Activated CD8-positive, alpha-beta T cell treated with anti-CD3 and anti-CD28 coated beads, Interleukin-2, amount 10 ng/mL, durations not matched to agents 7 days and 5 days (primary cell): ENCODE data around the gene SLC13A2. TPM values are rescaled to one million over a fixed set of nuclear protein-coding genes. Genes with fewer than 3 reads are reported as not detected.

Experiments
- ATAC-seq: fragments of 150-1000 bp; cut with Tn5 transposase; one replicate; pipeline ENCODE4 v1.10.0; 2021; ENCODE audit warnings: moderate library complexity
- CTCF ChIA-PET: fragments of 350-600 bp; sonication (Branson Sonifier 250); formaldehyde crosslinking; loops from one replicate; lab custom pipeline; 2021; ENCODE audit warnings: antibody characterized with exemption; lab: Charles Lee
- POLR2A ChIA-PET: fragments of 350-600 bp; sonication (Branson Sonifier 250); formaldehyde crosslinking; loops from one replicate; lab custom pipeline; 2021; ENCODE audit warnings: antibody characterized with exemption; lab: Charles Lee
- DNase-seq: peaks from one replicate; pipeline ENCODE4 v3.0.0-alpha.2; 2020
- H3K27ac Mint-ChIP-seq: one replicate; pipeline ENCODE4 v1.8.0; 2021; ENCODE audit warnings: mild to moderate bottlenecking, mixed read lengths
- H3K27me3 Mint-ChIP-seq: one replicate; pipeline ENCODE4 v1.8.0; 2021; ENCODE audit warnings: low read depth, mixed read lengths
- H3K36me3 Mint-ChIP-seq: one replicate; pipeline ENCODE4 v1.8.0; 2021; ENCODE audit warnings: low read depth, mixed read lengths
- H3K4me1 Mint-ChIP-seq: one replicate; pipeline ENCODE4 v1.8.0; 2021; ENCODE audit warnings: low read depth, mixed read lengths
- H3K4me3 Mint-ChIP-seq: one replicate; pipeline ENCODE4 v1.8.0; 2021; ENCODE audit warnings: mild to moderate bottlenecking, mixed read lengths
- H3K9me3 Mint-ChIP-seq: one replicate; pipeline ENCODE4 v1.8.0; 2022; ENCODE audit warnings: mixed read lengths; ENCODE audit not compliant: insufficient read depth
- total RNA-seq, 2 experiments: library from RNA; stranded (reverse); gene quantifications; one replicate each; pipeline ENCODE4 v1.2.3, GENCODE V29; 2021

The SLC13A2 gene
- total RNA-seq, 2 experiments from 2014 or later, result not detected

- H3K36me3 Mint-ChIP-seq, result no peaks in the 10 kb centered on the region
- CTCF ChIA-PET, result no interaction called here
- POLR2A ChIA-PET, result no interaction called here
- H3K27ac Mint-ChIP-seq, result no peak overlapping the region
- no peak for DNase-seq
- no peaks in the 10 kb centered on the region for H3K9me3 Mint-ChIP-seq
- no peak for ATAC-seq
- no peak overlapping the region for H3K4me3 Mint-ChIP-seq
- H3K4me1 Mint-ChIP-seq, result peaks cover 8% of the 10 kb centered on the region
- peaks cover 5% of the 10 kb centered on the region for H3K27me3 Mint-ChIP-seq
Observed at GRCh38 chr17:28523186-28523585, 49.7 kb downstream of the SLC13A2 start.

GRCh38 chr17:28523876-28524275 lies 50.4 kb downstream of the SLC13A2 start:
- Mint-ChIP-seq H3K9me3 (no peaks in the 10 kb centered on the region), H3K4me3 (no peak overlapping the region), H3K36me3 (no peaks in the 10 kb centered on the region), H3K4me1 (peaks cover 7% of the 10 kb centered on the region), H3K27ac (no peak overlapping the region), H3K27me3 (no peaks in the 10 kb centered on the region)
- CTCF ChIA-PET, result no interaction called here
- POLR2A ChIA-PET, result no interaction called here
- DNase-seq (no peak), ATAC-seq (no peak)

DNA sequence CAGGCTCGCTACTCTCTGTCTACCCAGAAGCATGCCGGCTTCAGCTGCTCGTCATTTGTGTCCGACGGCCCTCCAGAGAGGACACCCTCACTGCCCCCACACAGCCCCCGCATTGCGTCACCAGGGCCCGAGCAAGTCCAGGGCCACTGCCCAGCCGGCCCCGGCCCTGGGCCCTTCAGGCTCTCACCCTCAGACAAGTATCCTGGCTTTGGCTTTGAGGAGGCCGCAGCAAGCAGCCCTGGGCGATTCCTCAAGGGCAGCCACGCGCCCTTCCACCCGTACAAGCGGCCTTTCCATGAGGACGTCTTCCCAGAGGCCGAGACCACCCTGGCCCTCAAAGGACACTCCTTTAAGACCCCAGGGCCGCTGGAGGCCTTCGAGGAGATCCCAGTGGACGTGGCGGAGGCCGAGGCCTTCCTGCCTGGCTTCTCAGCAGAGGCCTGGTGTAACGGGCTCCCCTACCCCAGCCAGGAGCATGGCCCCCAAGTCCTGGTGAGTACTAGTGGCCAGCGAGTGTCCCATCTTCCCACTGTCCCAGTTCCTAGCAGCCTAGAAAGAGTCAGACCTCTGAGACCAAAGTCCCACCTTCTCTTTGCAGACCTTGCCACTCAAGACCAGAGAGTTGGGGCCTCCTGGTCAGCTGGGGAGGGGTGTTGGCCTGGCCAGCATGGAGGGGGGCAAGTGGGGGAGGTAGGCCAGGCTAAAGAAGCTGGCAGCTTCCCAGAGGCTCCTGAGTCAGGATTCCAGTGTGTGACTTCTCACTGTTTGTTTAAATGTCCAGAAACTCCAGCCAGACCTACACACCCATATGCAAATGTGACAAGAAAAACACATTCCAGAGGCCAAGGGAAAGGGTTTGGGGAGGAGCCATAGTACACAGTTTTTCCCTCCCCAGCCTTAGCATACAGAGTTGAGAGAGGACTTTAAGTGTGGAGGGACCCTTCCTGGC lies 51.3 kb downstream of the SLC13A2 start:
- no peaks in the 10 kb centered on the region for H3K4me1 Mint-ChIP-seq
- H3K9me3 Mint-ChIP-seq, result no peaks in the 10 kb centered on the region
- CTCF ChIA-PET, result no interaction called here
- ATAC-seq (no peak), DNase-seq (no peak)
- no peak overlapping the region for H3K4me3 Mint-ChIP-seq
- no peak overlapping the region for H3K27ac Mint-ChIP-seq
- no peaks in the 10 kb centered on the region for H3K27me3 Mint-ChIP-seq
- H3K36me3 Mint-ChIP-seq, result no peaks in the 10 kb centered on the region
- POLR2A ChIA-PET, result interaction anchor here (0.6 kb wide), 1 partner anchor 26 kb away, joined by 3 read pairs; no protein-coding TSS in a partner anchor

- POLR2A ChIA-PET, result no interaction called here
- CTCF ChIA-PET, result interaction anchor here (0.8 kb wide), 1 partner anchor 14 kb away, joined by 3 read pairs; no protein-coding TSS in a partner anchor
Observed at GRCh38 chr17:28526381-28526780, 52.9 kb downstream of the SLC13A2 start.

GRCh38 chr17:28527181-28527681 lies 53.8 kb downstream of the SLC13A2 start:
- Mint-ChIP-seq H3K36me3 (no peaks in the 10 kb centered on the region), H3K27ac (no peak overlapping the region), H3K4me3 (no peak overlapping the region), H3K27me3 (no peaks in the 10 kb centered on the region), H3K9me3 (no peaks in the 10 kb centered on the region), H3K4me1 (no peaks in the 10 kb centered on the region)
- no peak for ATAC-seq
- CTCF ChIA-PET, result no interaction called here
- DNase-seq, result no peak
- POLR2A ChIA-PET, result no interaction called here

More at GRCh38 chr17:28526381-28526780, 52.9 kb downstream of the SLC13A2 start:
- H3K4me3 Mint-ChIP-seq, result no peak overlapping the region
- no peak overlapping the region for H3K27ac Mint-ChIP-seq
- H3K4me1 Mint-ChIP-seq, result no peaks in the 10 kb centered on the region
- no peaks in the 10 kb centered on the region for H3K27me3 Mint-ChIP-seq
- ATAC-seq, result no peak
- DNase-seq, result no peak
- no peaks in the 10 kb centered on the region for H3K9me3 Mint-ChIP-seq
- no peaks in the 10 kb centered on the region for H3K36me3 Mint-ChIP-seq

DNA sequence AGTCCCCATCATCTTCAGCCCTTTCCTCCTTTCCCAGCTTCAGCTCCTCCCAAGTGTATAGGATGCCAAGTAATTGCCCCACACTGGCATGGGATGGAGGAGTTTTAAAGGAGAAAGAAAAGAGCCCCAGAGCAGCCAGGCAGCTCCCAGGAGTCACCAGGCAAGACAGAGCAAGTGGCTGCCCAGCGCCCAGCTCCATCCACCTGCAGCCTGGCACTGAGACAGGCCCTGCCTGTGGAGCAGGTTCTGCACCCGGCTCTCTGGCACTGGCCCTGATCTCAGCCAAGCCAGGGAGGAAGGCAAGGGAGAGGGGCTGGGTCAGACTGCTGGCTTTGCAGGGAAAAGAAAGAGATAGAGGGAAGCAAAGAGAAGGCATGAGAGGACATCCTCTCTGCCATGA lies 54.4 kb downstream of the SLC13A2 start:
- Mint-ChIP-seq H3K27me3 (no peaks in the 10 kb centered on the region), H3K9me3 (no peaks in the 10 kb centered on the region), H3K4me1 (no peaks in the 10 kb centered on the region), H3K36me3 (no peaks in the 10 kb centered on the region), H3K27ac (no peak overlapping the region), H3K4me3 (no peak overlapping the region)
- no peak for ATAC-seq
- CTCF ChIA-PET, result interaction anchor here (1.0 kb wide), 1 partner anchor 21 kb away, joined by 3 read pairs; no protein-coding TSS in a partner anchor
- POLR2A ChIA-PET, result no interaction called here
- DNase-seq, result no peak

DNA sequence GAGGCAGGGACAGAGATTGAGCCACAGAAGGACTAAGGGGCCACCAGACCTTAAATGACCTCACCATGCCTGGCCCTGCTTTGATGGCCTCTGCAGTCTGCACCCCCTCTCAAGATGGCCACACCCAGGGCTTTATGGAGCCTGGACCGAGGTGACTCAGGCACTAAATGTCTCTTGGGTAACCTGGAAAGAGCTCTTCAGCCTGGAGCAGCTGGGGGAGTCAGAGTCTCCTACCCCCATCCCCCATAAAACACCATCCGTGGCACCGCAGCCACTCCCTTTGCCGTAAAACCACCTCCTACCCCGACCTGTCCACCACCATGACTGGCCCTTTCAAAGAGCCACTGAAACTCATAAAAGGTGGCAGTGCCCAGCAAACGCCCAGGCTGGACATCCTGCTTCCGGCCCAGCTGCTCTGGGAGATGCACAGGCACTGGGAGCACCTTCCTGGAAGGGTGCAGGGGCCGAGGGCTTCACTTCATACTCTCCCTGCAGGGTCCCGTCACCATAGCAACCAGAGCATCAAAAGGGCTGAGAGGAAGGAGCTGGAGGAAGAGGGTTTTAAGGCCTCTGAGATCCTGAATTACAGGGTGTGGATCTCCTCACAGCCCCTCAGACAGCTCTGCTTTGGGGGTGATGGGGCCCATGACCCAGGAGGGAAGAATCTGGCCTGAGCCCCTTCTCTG lies 55.0 kb downstream of the SLC13A2 start:
- Mint-ChIP-seq H3K27ac (no peak overlapping the region), H3K4me1 (no peaks in the 10 kb centered on the region), H3K4me3 (no peak overlapping the region), H3K9me3 (no peaks in the 10 kb centered on the region), H3K36me3 (no peaks in the 10 kb centered on the region), H3K27me3 (no peaks in the 10 kb centered on the region)
- CTCF ChIA-PET, result interaction anchor here (1.0 to 1.5 kb wide), 2 partner anchors 13 to 21 kb away, joined by 3 to 4 read pairs; no protein-coding TSS in a partner anchor
- DNase-seq (no peak), ATAC-seq (no peak)
- POLR2A ChIA-PET, result no interaction called here

DNA sequence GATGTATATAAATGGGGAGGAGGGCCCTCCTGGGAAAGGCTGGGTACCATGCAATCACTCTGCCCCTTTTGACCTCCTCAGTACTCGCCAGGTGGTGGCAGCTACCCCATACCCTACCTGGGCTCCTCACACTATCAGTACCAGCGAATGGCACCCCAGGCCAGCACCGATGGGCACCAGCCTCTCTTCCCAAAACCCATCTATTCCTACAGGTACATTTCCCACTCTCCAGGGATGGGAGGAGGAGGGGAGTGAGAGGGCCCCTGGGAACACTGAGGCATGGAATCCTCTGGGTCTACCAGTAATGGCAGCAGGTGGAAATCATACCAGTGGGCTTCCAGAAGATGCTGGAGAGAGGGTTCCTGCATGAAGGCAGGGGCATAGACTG lies 55.6 kb downstream of the SLC13A2 start:
- CTCF ChIA-PET, result interaction anchor here (1.5 kb wide), 1 partner anchor 12 kb away, joined by 4 read pairs; no protein-coding TSS in a partner anchor
- H3K4me1 Mint-ChIP-seq, result no peaks in the 10 kb centered on the region
- no peak overlapping the region for H3K4me3 Mint-ChIP-seq
- no peak overlapping the region for H3K27ac Mint-ChIP-seq
- no peaks in the 10 kb centered on the region for H3K27me3 Mint-ChIP-seq
- DNase-seq (no peak), ATAC-seq (no peak)
- POLR2A ChIA-PET, result no interaction called here
- no peaks in the 10 kb centered on the region for H3K9me3 Mint-ChIP-seq
- H3K36me3 Mint-ChIP-seq, result no peaks in the 10 kb centered on the region

- H3K4me1 Mint-ChIP-seq, result no peaks in the 10 kb centered on the region
- no peak overlapping the region for H3K27ac Mint-ChIP-seq
- no peak overlapping the region for H3K4me3 Mint-ChIP-seq
- no peaks in the 10 kb centered on the region for H3K36me3 Mint-ChIP-seq
- ATAC-seq, result no peak
- ChIA-PET CTCF (interaction anchor here (1.5 kb wide), 1 partner anchor 11 kb away, joined by 4 read pairs; no protein-coding TSS in a partner anchor), POLR2A (no interaction called here)
- no peaks in the 10 kb centered on the region for H3K27me3 Mint-ChIP-seq
- DNase-seq, result no peak
- H3K9me3 Mint-ChIP-seq, result no peaks in the 10 kb centered on the region
Observed at GRCh38 chr17:28530250-28530649, 56.8 kb downstream of the SLC13A2 start.

DNA sequence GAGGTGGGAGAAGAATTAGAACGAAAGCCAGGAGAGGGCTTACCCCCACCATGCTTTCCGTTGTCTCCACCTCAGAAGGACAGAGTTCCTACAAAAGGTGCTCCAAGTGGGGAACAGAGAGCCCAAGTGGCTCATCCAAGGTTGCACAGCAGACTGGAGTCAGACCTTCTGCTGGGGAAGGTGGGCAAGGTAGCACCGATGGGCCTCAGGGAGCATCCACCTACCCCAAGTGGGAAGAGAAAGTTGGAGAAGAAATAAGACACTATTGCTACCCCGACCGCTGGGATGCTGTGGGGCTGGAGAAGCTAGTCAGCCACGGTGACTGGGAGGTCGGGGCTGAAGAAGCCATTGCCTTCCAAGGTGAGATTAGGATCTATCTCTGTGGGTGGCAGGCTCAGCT lies 57.5 kb downstream of the SLC13A2 start:
- Mint-ChIP-seq H3K36me3 (no peaks in the 10 kb centered on the region), H3K9me3 (no peaks in the 10 kb centered on the region), H3K4me1 (no peaks in the 10 kb centered on the region), H3K4me3 (no peak overlapping the region), H3K27me3 (no peaks in the 10 kb centered on the region), H3K27ac (no peak overlapping the region)
- CTCF ChIA-PET, result interaction anchor here (1.5 kb wide), 1 partner anchor 114 kb away, joined by 4 read pairs; no protein-coding TSS in a partner anchor
- DNase-seq, result no peak
- POLR2A ChIA-PET, result no interaction called here
- no peak for ATAC-seq

DNA sequence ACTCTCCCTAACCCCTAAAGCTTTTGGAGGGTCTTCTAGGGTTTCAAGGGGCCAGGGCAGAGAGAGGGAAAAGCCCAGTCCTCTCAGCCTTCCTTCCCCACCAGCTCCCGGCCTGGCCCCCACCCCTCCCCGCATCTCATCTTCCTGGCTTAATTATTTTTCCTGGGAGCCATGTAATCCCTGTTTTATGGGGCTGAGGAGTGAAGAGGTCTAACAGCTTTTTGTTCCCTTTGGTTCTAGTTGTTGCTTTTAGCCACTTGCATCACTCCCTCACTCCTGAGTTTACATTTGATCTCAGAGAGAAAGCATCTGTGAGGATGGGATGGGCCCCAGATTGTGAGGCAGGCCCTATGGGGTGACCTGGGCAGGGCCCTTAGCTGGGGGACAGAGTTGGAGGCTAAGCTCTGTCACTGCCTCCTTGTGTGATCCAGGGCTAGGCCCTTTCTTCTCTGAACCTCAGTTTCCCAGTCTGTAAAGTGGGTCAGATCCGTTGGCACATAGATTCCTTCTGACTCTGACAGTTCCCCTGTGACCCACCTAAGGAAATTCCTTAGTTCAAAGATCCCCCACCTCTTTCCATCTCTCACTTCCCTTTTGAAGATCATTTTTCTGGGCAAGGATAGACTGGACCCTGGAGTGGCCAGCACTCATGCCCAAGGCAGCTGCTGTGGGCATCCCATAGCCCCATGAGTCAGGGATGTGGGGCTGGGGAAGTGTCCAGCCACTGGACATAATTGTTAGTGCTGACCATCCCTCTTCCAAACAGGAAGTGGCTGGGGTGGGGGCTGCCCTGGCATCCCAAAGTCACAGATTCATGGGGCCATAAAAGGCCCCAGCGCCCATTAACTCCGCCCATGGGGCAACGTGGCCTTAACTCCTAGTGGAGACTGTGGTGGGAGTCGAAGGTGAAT lies 58.9 kb downstream of the SLC13A2 start:
- Mint-ChIP-seq H3K27me3 (no peaks in the 10 kb centered on the region), H3K27ac (no peak overlapping the region)

More for the DNA sequence above, 58.9 kb downstream of the SLC13A2 start:
- Mint-ChIP-seq H3K36me3 (no peaks in the 10 kb centered on the region), H3K9me3 (no peaks in the 10 kb centered on the region), H3K4me1 (no peaks in the 10 kb centered on the region), H3K4me3 (no peak overlapping the region)
- ATAC-seq, result no peak
- POLR2A ChIA-PET, result no interaction called here
- CTCF ChIA-PET, result interaction anchor here (0.7 to 1.5 kb wide), 3 partner anchors 8 to 116 kb away, joined by 3 to 4 read pairs (median 3); no protein-coding TSS in a partner anchor
- DNase-seq, result no peak
